ENCODE results near the gene PIK3CG. TPM values are rescaled to one million over a fixed set of nuclear protein-coding genes. Genes with fewer than 3 reads are reported as not detected.

Gene PIK3CG
- total RNA-seq, 2 donors from 2014 or later = 8.0 to 8.5 TPM

GRCh38 chr7:106867641-106868351 is 2.7 kb downstream of the PIK3CG start:
- DNase-seq (ENCODE audit: low spot score) = no peak
- Histone ChIP-seq H3K27ac (no peak overlapping the region), H3K4me1 (ENCODE audit: control insufficient read depth in 1 of 2, low read depth in 2 of 2) (peaks cover 3 to 5% of the 10 kb centered on the region in 2 donors), H3K9me3 (no peaks in the 10 kb centered on the region), H3K27me3 (replicated peaks; ENCODE audit: insufficient read depth) (no peaks in the 10 kb centered on the region), H3K4me3 (no peak overlapping the region), H3K36me3 (no peaks in the 10 kb centered on the region)
- no peak for TF ChIP-seq CTCF (IDR thresholded peaks at IDR 0.05)
- ATAC-seq (ENCODE audit: insufficient number of reproducible peaks, low FRiP score, low read depth) = no peak

GRCh38 chr7:106868364-106868763 is 3.3 kb downstream of the PIK3CG start:
- Histone ChIP-seq H3K27ac (no peak overlapping the region), H3K36me3 (no peaks in the 10 kb centered on the region), H3K4me3 (no peak overlapping the region), H3K4me1 (ENCODE audit: control insufficient read depth in 1 of 2, low read depth in 2 of 2) (peaks cover 0 to 5% of the 10 kb centered on the region in 2 donors), H3K9me3 (no peaks in the 10 kb centered on the region), H3K27me3 (replicated peaks; ENCODE audit: insufficient read depth) (no peaks in the 10 kb centered on the region)
- ATAC-seq (ENCODE audit: insufficient number of reproducible peaks, low FRiP score, low read depth) (no peak), DNase-seq (ENCODE audit: low spot score) (no peak)
- no peak for TF ChIP-seq CTCF (IDR thresholded peaks at IDR 0.05)

GRCh38 chr7:106869954-106870353 is 4.9 kb downstream of the PIK3CG start:
- ATAC-seq (ENCODE audit: insufficient number of reproducible peaks, low FRiP score, low read depth) (no peak), DNase-seq (ENCODE audit: low spot score) (no peak)
- no peaks in the 10 kb centered on the region for H3K27me3 ChIP-seq (replicated peaks; ENCODE audit: insufficient read depth)
- no peak for TF ChIP-seq CTCF (IDR thresholded peaks at IDR 0.05)
- H3K4me1 ChIP-seq (ENCODE audit: control insufficient read depth in 1 of 2, low read depth in 2 of 2) = no peaks in the 10 kb centered on the region
- no peak overlapping the region for H3K27ac ChIP-seq
- no peaks in the 10 kb centered on the region for H3K9me3 ChIP-seq
- no peaks in the 10 kb centered on the region for H3K36me3 ChIP-seq
- H3K4me3 ChIP-seq = peak overlapping the region; percentile 11

- H3K4me1 ChIP-seq (ENCODE audit: control insufficient read depth in 1 of 2, low read depth in 2 of 2) = no peaks in the 10 kb centered on the region
- no peak for TF ChIP-seq CTCF (IDR thresholded peaks at IDR 0.05)
- H3K27me3 ChIP-seq (replicated peaks; ENCODE audit: insufficient read depth) = no peaks in the 10 kb centered on the region
- no peaks in the 10 kb centered on the region for H3K36me3 ChIP-seq
- no peak overlapping the region for H3K27ac ChIP-seq
- H3K9me3 ChIP-seq = no peaks in the 10 kb centered on the region
- DNase-seq (ENCODE audit: low spot score) (no peak), ATAC-seq (ENCODE audit: insufficient number of reproducible peaks, low FRiP score, low read depth) (no peak)
- peak overlapping the region; percentile 11 for H3K4me3 ChIP-seq
Observed at GRCh38 chr7:106870528-106870927, 5.4 kb downstream of the PIK3CG start.

- no peak overlapping the region for H3K4me3 ChIP-seq
- H3K27me3 ChIP-seq (replicated peaks; ENCODE audit: insufficient read depth) = no peaks in the 10 kb centered on the region
- no peaks in the 10 kb centered on the region for H3K9me3 ChIP-seq
- no peaks in the 10 kb centered on the region for H3K36me3 ChIP-seq
- ATAC-seq (ENCODE audit: insufficient number of reproducible peaks, low FRiP score, low read depth) (no peak), DNase-seq (ENCODE audit: low spot score) (no peak)
- no peak overlapping the region for H3K27ac ChIP-seq
- no peaks in the 10 kb centered on the region for H3K4me1 ChIP-seq (ENCODE audit: control insufficient read depth in 1 of 2, low read depth in 2 of 2)
- TF ChIP-seq CTCF (IDR thresholded peaks at IDR 0.05) = no peak
Observed at GRCh38 chr7:106870983-106871410, 5.9 kb downstream of the PIK3CG start.
